ENCODE data around the gene MAML2.

The MAML2 gene

DNA sequence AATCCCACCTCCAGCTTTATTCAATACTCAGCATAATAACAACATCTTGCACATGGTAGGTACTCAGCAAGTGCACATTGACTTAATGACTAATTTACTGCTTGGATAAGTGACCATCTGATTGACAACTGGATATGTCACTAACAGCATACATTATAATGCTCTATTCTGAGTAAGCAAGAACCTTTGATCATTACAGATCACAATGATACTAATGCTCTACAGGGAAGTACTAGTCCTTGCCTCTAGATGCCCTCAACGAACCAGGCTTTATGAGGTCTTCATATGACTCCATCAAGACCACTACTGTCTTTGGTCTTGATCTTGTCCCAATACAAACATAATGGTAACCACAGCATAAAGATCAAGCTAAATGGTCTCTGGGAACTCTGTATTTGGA, 251.5 kb downstream of the MAML2 start:
- DNase-seq: no peak

DNA sequence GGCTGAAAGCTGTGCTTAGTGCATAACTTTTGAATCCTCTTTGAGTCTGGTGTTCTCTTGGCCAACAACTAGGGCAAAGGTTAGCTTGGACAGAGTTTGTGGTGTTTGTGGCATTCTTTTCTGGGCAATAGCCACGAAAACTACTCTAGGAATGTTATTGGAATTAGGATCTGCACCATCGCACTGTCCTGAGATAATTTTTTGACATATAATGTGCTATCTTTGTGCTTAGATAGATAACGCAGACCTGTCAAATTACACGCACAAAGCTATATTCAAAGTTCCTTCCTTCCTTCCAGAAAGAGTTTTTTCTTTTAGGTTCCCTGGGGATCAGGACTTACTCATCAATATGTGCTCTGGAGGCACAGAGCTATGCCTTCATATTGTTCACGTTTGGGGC, 252.3 kb downstream of the MAML2 start:
- no peak for DNase-seq

DNA sequence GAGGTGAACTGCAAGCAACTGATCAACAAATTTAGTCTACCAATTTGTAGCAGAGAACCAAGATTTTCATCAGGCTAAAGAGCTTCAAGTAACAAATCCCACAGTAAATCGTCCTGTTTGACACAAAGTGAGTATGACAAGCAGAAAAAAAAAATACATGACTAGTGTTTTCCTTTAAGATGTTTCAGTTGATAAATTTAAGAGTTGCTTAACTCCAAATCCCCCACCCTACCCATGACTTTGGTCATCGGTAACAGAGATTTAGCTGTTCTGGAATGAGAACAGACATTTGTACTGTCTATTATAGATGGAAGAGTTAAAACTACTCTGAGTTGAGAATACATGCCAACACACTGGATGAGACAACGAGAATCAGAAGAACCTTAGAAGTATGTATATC, 254.1 kb downstream of the MAML2 start:
- no peak for DNase-seq

DNA sequence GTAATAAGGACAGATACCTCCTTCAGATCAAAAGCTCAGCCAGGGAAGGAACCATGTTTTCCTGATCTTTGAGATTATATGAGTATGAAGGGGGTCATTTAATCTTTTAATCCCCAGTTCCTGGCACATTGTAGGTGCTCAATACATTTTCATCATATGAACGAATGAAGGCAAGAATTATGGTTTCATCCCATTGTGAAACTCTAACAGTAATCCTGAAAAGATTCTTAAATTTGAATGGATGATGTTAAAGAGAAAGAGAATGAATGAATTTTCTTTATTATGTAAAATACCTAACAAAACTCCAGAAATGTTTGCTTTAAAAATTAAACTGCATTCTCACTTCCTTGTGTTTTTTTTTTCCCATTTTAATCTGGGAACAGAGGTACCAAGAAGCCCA, 256.9 kb downstream of the MAML2 start:
- DNase-seq: no peak

DNA sequence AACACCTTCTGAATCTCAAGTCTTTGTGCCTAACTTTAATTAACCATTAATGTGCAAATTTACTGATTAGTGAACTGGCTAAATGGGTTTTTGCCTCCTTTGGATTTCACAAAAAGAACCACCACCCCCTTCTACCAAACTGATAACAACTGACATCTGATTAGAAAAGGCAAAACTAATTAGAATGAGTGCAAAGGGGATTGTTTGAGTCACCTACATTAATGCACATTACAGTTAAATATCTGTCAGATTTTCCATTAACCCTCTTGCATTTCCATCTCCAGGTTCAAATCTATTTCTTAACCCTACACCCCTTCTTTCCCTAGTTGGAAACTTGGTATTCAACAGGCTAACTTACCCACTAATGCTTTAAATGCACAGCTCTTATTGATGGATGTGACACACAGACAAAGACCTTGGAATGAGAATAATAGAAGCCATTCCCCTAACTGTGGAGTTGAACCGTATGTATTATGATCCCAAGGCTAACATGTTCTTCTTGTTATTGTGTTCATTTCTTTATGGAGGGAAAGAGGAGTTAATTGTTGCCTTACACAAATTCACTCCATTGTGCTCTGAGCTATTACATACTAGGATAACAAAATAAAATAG, 257.6 kb downstream of the MAML2 start:
- no peak for DNase-seq

DNA sequence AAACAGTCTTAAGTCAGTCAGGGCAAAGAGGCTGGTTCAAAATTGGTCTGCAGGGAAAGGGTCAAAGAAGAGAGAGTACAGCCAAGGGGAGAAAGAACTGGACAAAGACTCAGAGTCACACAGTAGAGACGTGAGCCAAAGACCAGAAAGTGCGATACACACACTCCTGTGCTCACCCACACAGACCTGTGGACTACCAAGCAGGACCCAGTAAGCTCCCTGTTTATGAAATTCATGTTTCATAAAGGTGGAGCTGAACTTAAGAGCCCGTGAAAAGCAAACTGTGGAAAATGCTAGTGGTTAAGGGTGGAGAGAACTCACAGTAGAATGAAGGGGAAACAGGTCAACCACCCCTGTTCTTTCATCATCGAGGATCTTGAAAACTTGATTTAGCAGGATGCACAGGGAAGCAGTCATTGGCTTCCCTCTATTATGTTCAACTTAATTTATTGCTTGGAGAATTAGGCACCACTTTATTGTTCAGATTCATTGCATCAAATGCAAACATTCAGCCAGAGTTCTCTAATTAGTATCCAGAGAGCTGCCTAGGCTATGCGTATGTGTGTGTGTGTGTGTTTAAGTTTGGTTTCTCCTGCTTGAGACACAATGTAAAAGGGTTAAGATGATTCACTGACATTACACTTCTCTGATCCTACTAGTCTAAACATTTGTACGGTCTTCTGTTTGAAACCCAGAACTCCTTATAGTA, 258.2 kb downstream of the MAML2 start:
- no peak for DNase-seq

DNA sequence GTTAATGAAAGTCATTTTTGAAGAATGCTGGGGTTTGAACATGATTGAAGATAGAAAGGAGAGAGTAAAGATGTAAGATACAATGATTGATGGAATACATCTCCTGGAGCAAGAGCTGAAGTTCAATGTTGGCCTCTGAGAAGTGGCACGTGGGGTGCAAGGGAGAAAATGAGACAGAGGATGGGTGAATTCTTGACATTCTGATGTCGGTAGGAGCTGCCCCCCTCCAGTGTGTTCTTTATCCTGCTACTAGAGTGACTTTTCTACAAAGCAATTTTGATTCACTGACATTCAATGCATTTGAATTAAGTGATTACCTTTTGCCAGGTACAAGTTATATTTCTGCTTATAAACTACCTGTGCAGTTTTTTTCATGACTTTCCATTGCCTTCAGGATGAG, 260.1 kb downstream of the MAML2 start:
- no peak for DNase-seq

DNA sequence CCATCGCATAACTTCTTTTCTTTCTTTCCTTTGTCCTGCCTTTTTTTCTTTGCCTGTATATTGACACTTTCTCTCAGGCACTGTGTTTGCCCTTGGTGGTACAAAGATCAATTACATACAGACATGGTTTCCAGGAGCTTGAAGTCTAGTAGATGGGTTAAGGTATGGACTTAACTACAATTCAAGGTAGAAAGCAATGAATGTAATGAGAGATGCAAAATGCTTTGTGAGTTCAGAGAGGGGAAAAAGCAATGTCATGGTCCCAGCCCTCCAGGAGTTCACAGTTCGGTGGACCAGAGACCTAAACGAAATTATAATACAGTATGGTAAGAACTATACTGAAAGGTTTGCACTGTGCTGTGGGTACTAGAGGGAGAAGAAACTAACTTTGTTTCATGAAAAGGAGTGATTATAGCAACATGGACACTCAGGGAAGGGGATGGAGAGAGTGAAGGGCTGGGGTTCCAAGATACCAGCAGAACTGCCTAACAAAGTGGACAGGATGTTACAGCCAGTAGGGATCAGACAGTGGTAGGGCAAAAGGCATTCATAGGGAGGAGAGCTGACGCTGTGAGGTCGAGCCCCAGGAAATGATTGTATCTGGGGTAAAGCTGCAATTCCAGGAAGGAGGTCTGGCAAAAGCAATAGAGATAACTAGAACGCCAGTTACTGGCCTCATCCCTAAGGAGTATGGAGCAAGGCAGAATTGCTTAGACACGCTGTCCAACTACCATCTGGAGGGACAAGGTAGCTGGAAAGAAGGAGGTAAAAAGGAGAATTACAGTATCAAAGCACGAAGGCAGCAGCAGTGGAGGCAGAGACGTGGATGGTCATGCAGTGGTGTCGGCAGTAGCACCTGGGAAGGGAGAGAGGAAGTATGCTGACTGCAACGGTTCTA, 260.7 kb downstream of the MAML2 start:
- no peak for DNase-seq

DNA sequence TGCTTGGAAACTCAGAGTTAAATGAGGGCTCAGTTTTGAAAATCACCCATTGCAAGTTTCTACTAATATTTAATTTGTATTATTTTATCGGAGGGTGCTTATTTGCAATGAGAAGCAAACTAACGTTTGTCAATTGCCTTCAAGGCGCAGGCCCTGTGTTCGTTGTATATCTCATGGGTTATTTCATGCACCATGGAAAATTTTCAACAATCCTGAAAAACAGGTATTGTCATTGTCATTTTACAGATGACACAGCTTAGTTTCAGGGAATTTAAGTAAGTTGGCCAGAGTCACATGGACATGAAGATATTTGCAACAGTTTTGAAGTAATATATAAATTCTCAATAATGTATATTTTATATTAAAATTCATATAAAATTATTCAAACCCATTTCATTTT, 261.4 kb downstream of the MAML2 start:
- no peak for DNase-seq

DNA sequence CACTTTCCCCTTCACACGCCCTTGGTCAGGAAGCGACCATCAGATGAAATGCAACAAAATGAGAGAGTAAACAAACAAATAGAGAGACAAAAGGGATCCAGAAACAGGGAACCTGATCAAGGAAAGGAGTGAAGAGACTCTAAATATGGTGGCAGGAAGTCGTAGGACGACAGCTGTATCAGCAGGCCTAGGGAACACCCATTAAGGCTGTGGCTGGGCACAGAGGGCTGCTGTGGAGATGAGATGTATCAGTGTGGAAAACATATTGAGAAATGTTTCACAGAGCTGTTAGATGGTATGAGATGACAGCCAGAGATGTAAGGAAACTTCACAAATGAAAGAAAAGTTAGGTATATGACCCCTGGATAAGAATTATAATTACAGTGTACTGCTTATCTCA, 263.3 kb downstream of the MAML2 start:
- DNase-seq: no peak

DNA sequence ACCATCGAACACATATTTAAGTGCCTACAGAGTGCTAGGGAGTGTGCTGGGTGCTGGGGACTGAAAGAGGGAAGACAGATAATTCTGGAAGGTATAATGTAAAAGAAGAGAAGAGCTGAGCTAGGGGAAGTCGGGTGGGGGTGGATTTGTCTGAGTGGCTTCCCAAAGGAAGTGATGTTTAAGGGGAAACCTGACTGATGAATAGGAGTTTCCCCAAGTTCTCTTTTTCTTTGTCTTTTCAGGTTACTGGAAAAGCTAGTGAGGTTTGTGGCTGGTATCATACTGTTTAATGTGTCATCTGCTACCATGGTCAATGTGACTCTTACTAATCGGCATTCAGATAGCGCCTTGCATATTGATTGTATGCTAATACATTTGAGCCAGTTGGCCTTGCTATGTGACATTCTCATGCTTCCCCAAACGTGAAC, 267.4 kb downstream of the MAML2 start:
- no peak for DNase-seq

DNA sequence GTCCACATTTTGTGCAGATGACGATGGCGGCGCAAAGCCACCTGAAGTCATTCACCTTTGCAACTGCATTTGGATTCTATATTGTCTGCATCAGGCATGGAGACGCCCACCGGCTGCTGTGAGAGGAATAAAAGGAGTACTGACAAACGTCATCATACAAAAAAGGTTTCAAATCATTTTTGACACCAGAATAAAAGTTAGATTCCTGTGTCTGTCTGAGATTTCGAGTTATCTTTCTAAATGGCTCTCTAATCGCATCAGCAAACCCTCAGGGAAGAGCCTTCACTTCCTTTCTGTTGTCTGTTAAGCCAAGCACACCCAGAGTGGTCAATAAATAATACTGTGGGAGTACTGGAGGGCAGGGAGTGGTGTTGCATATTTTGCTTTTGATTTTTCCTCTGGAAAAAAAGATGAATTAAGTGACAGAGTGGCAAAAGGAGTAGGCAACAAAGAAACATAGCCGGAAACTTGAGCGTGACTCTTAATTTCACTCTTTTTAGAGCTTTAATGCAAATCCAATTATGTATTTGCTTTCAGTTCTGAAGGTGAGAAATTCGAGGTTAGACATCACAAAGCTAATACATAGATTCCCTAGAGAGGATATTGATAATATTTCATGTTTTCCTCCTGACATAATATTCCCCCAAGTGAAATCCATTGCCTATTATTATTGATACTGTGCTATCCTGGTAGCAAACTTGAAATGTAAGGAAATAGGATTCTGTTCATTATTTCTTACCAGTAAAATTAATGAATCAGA, 268.3 kb downstream of the MAML2 start:
- DNase-seq: no peak

DNA sequence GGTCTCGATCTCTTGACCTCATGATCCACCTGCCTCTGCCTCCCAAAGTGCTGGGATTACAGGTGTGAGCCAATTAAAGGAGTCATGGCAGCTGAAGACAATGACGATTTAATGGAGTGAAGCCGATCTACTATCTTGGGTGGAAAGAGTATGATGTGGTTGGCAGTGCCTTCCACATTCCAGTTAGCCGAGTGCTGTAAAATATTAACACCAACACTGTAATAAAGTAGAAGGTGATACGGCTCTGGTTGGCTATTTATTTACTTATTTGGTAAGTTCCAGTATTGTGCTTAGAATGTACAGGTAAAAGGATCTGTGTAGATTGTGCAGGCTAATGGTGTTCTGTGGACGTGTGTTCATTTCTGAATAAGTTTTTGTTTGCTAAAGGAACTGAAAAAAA, 269.5 kb downstream of the MAML2 start:
- no peak for DNase-seq

DNA sequence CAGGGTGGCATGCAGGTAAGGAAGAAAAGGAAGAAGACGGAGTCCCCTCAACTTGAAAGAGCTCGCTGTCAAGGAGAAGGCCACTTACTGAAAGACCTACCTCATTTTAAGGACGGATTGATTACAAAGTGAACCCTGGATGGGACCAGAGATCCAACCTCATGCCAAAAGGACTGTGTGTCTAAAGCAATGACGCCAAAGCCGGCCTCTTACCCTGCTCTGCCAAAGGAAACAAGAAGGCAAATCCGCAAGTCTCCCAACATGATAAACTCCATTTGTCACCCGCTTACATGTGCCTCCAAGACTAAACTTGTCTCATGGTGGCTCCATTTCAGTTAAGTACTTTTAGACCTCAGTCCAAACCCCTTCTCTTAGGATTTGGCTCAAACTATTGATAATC, 270.4 kb downstream of the MAML2 start:
- DNase-seq: no peak

DNA sequence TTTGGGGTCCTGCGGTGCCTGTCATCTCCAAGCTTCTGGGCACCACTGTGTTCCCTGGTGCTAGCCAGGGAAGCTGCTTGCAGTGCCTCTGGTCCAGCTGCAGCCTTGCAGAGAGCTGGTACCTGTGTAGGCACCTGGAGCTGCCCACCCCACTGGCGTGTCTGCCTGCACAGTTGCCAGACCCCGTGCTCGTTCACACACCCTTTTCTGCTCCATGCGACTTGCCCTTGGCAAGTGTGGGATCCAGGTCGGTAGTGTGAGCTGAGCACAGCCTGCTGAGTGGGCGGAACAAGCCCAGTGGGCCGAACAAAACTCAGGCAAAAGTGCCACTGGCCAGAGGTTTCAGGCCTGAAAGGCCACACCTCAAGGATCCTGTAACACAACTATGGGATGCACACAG, 272.5 kb downstream of the MAML2 start:
- no peak for DNase-seq

DNA sequence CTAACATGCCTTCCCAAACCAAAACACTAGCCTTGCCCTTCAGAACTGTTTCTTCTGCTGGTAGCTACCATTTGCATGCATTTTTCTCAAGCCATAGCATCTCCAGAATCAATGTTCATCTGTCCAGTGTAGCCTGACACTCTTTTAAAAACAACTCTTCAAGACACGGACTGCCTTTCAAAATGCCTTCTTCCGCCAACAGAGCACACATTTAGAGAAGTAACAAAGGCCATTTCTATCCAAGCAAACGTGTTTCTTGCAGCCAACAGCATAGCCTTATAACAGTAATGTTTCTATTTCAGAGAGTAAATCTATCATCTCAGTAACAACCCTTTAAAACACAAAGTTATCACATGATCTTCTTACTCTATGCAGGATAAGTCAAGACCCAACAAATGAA, 275.8 kb downstream of the MAML2 start:
- DNase-seq: no peak

DNA sequence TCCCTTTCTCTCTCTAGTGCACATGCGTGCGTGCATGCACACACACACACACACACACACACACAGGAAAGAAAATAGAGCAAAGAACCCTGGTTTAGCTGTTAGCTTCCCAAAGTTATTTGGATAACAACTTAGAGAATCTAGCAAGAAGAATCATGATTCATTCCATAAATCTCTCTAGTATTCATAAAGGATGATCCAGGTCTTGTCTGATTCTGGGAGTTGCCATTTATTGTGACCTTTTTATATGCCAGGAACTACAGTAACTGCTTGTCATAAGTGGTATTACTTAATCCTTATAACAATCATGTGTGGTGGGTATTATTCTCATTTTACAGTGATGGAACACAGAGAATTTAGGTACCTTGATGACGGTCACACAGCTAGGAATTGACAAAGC, 277.6 kb downstream of the MAML2 start:
- DNase-seq: no peak

DNA sequence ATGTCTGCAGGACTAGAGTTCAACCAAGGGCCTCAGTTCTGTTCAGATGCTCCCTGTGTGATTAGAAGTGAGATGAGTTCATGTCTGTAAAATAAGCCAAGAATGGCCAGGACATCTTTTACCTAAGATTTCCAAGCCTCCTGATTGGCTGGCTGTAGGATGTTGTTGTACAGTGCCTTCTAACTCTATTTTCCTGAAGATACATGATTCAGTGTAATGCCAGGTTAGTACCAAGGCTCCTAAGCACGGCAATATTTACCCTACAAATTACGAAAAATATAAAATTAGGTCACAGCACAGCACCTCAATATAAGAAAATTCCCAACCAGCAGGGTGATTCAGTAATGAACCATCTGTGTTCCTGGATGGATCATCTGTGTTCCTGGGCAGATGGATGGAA, 279.1 kb downstream of the MAML2 start:
- no peak for DNase-seq

DNA sequence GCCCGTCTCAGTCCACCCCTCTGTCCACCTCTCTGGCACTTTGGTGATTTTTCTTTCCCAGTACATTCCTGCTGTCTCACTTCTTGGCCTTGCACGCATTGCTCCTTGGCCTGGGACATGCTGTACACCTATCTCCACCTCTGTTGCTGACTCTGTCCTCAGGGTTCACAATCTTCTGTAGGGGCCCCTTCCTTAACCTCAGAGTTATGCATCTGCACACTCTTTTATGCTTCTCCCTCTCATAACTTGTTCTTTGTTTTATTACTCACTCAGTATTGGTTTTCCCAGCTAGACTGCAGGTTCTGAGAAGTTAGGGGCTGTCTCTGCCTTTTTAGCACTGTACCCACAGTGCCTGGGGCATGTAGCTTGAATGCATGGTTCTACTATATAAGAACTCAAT, 279.9 kb downstream of the MAML2 start:
- no peak for DNase-seq

DNA sequence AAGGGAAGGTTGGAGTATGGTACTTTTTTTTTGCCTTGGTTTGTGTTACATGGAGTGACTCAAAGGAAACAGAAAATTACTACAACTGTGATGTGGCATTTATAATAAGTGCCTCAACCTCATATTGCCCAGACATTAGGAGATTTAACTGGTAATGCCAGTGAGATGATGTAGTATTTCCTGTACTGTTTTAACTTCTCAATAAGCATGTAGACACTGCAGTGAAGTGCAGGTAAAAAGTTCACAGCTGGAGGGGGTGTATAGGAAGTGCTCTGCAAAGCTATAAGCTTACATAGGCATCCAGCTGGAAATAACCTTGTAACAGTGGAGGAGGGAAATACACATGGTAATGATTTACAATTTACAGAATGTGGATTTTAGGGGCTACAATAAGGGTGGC, 280.9 kb downstream of the MAML2 start:
- no peak for DNase-seq

DNA sequence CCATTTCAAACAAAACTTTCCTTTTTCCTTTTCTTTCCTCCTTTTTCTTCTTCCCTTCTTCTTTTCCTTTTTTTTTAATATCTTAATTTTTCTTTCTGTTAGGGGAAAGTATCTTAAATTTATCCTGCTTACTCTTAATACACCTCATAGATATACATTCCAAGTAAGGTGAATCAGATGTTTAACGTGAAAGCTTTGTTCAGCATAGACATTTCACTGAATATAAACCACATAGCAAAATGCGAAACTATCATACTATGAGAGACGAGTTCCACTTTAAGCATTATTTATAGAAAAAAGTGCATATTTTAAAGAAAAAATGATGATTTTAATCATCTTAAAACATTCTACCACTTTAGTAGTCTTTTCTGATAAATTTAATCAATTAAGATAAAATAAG, 281.3 kb downstream of the MAML2 start:
- DNase-seq: no peak

DNA sequence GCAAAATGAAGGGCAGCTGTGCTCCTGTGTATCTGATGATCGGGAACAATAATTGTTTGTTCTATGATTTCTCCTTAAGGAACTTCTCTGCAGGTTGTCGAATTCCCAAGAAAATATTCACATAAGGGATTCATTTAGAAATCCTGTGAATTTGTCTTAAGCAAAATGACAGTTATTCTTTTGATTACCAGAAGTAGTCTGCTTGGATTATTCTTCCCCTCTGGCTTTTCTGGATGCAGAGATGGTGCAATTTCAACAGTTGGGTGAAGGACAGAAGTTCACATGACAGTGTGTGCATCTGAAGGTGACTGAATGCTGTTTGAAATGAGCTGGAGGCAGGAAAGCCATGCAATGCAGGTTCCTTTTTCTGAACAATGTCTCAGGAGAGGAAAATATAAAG, 281.9 kb downstream of the MAML2 start:
- DNase-seq: no peak

DNA sequence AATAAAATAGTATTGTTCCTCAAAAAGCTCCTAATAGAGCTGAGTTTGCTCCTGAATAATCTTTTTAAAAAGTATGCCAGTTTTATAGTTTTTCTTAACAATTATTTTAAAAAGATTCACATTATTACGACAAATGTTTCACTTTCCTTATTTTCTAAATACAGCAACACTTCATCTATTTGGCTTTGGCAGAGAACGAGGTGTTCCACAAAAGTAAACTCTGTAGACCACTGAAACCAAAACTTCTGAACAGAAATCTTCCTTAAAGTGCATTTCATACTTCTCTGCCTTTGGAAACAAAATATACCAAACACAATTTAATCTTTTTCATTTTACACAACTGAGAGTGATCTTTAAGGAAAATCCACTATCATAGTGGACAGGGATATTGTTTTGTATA, 285.5 kb downstream of the MAML2 start:
- no peak for DNase-seq

Measured in KG1 (cell line).